HEK293 (cell line): ENCODE measurements around the gene TBCC.

Source experiments
- CTCF ChIA-PET: fragments of 350-600 bp; formaldehyde crosslinking; extraction: SDS; loops from one replicate; lab custom pipeline; 2021; ENCODE audit warnings: antibody characterized with exemption; lab: Yijun Ruan, JAX
- POLR2A ChIA-PET: fragments of 300-600 bp; formaldehyde crosslinking; extraction: SDS; loops from one replicate; lab custom pipeline; 2020; ENCODE audit warnings: antibody characterized with exemption, inconsistent platforms; lab: Yijun Ruan, JAX
- H3K27ac ChIP-seq: fragments of 200-500 bp; sonication (Bioruptor generic); 2 replicates; pipeline ENCODE4 v1.5.1; 2014; ENCODE audit warnings: low read depth, low read length, control low read depth, inconsistent platforms; ENCODE audit errors: extremely low read depth
- H3K36me3 ChIP-seq, 2 experiments: fragments of 200-500 bp in 1 of 2; sonication (Bioruptor generic) in 1 of 2; 1 replicate in 1 of 2; 2 replicates in 1 of 2; pipeline ENCODE4 v1.5.1; 2014 to 2017; ENCODE audit warnings: inconsistent platforms in 2 of 2, low read length in 2 of 2; ENCODE audit not compliant: control insufficient read depth in 2 of 2, insufficient read depth in 1 of 2
- H3K4me1 ChIP-seq: fragments of 200-500 bp; sonication (Bioruptor generic); 2 replicates; pipeline ENCODE4 v1.5.1; 2014; ENCODE audit warnings: mild to moderate bottlenecking, low read length, inconsistent platforms; ENCODE audit not compliant: control insufficient read depth, insufficient read depth
- H3K4me3 ChIP-seq: 2 replicates; pipeline ENCODE4 v1.5.1; 2011; ENCODE audit warnings: low read depth, mild to moderate bottlenecking, control low read depth, low read length, moderate library complexity
- H3K9me3 ChIP-seq: fragments of 200-500 bp; sonication (Bioruptor generic); 2 replicates; pipeline ENCODE4 v1.5.1; 2014; ENCODE audit warnings: low read depth, low read length, inconsistent platforms; ENCODE audit not compliant: control insufficient read depth, insufficient read depth
- FEZF1 ChIP-seq: fragments of 450-650 bp; formaldehyde crosslinking; IDR thresholded peaks from 2 replicates; pipeline ENCODE4 v1.5.1; 2016; ENCODE audit warnings: missing biosample characterization, missing genetic modification characterization
- GLI4 ChIP-seq: fragments of 450-650 bp; formaldehyde crosslinking; IDR thresholded peaks from 2 replicates; pipeline ENCODE4 v1.5.1; 2016; ENCODE audit warnings: missing biosample characterization, missing genetic modification characterization
- TCF7L2 ChIP-seq: IDR thresholded peaks from 2 replicates; pipeline ENCODE4 v1.6.1; 2011; ENCODE audit warnings: low read depth, mild to moderate bottlenecking, inconsistent platforms, low read length, moderate library complexity, borderline replicate concordance
- ZBTB48 ChIP-seq: fragments of 450-650 bp; formaldehyde crosslinking; IDR thresholded peaks from 2 replicates; pipeline ENCODE4 v1.5.1; 2016; ENCODE audit warnings: missing biosample characterization, missing genetic modification characterization
- ZFHX2 ChIP-seq: fragments of 450-650 bp; formaldehyde crosslinking; conservative IDR thresholded peaks from 2 replicates; pipeline ENCODE4 v1.5.1; 2016; ENCODE audit warnings: missing biosample characterization, missing genetic modification characterization
- ZNF121 ChIP-seq: fragments of 450-650 bp; formaldehyde crosslinking; IDR thresholded peaks from 2 replicates; pipeline ENCODE4 v1.5.1; 2016; ENCODE audit warnings: missing biosample characterization, missing genetic modification characterization
- ZNF155 ChIP-seq: fragments of 450-650 bp; formaldehyde crosslinking; IDR thresholded peaks from 2 replicates; pipeline ENCODE4 v1.5.1; 2016; ENCODE audit warnings: missing biosample characterization, missing genetic modification characterization
- ZNF169 ChIP-seq: fragments of 450-650 bp; formaldehyde crosslinking; IDR thresholded peaks from 2 replicates; pipeline ENCODE4 v1.5.1; 2016; ENCODE audit warnings: missing biosample characterization, missing genetic modification characterization
- ZNF184 ChIP-seq: fragments of 450-650 bp; IDR thresholded peaks from 2 replicates; pipeline ENCODE4 v1.5.1; 2018; ENCODE audit warnings: missing biosample characterization, mild to moderate bottlenecking, missing genetic modification characterization
- ZNF223 ChIP-seq: fragments of 450-650 bp; formaldehyde crosslinking; IDR thresholded peaks from 2 replicates; pipeline ENCODE4 v1.5.1; 2016; ENCODE audit warnings: missing biosample characterization, missing genetic modification characterization
- ZNF248 ChIP-seq: fragments of 450-650 bp; formaldehyde crosslinking; IDR thresholded peaks from 2 replicates; pipeline ENCODE4 v1.5.1; 2017; ENCODE audit warnings: missing biosample characterization, missing genetic modification characterization
- ZNF529 ChIP-seq: fragments of 450-650 bp; formaldehyde crosslinking; IDR thresholded peaks from 2 replicates; pipeline ENCODE4 v1.5.1; 2017; ENCODE audit warnings: missing genetic modification characterization, missing biosample characterization; ENCODE audit not compliant: insufficient replicate concordance
- ZNF76 ChIP-seq: fragments of 450-650 bp; formaldehyde crosslinking; IDR thresholded peaks from 2 replicates; pipeline ENCODE4; 2016; ENCODE audit warnings: low read depth, missing biosample characterization, missing genetic modification characterization, borderline replicate concordance
- TF ChIP-seq, protein P1 (sequence below): sonication (generic); formaldehyde crosslinking; IDR thresholded peaks from 2 replicates; pipeline ENCODE4 v1.8.1; 2022; ENCODE audit warnings: mild to moderate bottlenecking, moderate library complexity, missing genetic modification reagents
- TF ChIP-seq, protein P2 (sequence below): fragments of 450-650 bp; formaldehyde crosslinking; IDR thresholded peaks from 2 replicates; pipeline ENCODE4 v1.5.1; 2016; ENCODE audit warnings: missing biosample characterization, missing genetic modification characterization, borderline replicate concordance
- TF ChIP-seq, protein P3 (sequence below): fragments of 450-650 bp; formaldehyde crosslinking; conservative IDR thresholded peaks from 2 replicates; pipeline ENCODE4 v1.5.1; 2016; ENCODE audit warnings: low read depth, missing biosample characterization, missing genetic modification characterization

Gene TBCC

DNA sequence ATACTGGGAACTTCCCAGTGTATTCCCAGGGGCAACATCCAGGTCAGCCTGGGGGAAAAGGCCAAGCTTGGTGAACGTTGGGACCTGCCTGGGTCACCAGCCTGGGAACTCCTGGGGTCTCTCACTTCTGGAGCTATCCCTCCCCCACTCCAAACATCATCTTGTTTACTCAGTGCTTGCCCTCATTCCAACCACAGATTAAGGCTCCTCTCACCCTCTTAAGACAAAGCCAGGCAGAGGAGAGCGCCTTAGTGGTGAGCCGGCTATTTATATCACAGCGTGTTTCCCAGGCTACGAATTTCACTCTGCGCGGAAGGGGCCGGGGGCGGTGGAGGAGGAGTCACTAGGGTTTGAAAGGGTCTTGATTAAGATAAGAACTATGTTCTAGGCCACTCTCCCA, 35.6 kb downstream of the TBCC start:
- no peaks in the 10 kb centered on the region for H3K36me3 ChIP-seq
- H3K9me3 ChIP-seq: no peaks in the 10 kb centered on the region
- no peak overlapping the region for H3K4me3 ChIP-seq
- TF ChIP-seq ZFHX2 (tag by site-specific recombination) (0 out of 2 replicates have a peak, but pooled peaks have one; percentile 10), ZNF248 (tag by site-specific recombination) (no peak)
- POLR2A ChIA-PET: no interaction called here
- H3K4me1 ChIP-seq: no peaks in the 10 kb centered on the region
- no peak overlapping the region for H3K27ac ChIP-seq
- CTCF ChIA-PET: no interaction called here

DNA sequence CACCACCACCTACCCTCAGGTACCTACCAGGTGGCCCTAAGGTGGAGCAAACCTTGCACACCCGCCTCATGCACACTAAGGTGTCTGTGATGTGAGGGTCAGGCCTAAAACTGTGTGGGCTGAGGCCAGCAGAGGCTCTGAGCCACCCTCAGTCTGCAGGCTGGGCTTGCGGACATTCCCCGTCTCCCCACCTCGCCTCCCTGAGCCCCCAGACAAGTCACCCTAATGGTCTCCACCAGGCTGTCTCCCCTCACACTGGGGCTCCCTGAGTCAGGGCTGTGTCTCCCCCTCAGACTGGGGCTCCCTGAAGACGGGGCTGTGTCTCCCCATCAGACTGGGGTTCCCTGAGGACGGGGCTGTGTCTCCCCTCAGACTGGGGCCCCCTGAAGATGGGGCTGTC, 36.0 kb downstream of the TBCC start:
- Histone ChIP-seq H3K4me3 (no peak overlapping the region), H3K9me3 (no peaks in the 10 kb centered on the region), H3K4me1 (no peaks in the 10 kb centered on the region), H3K36me3 (no peaks in the 10 kb centered on the region), H3K27ac (no peak overlapping the region)
- TF ChIP-seq ZNF155 (tag by site-specific recombination): no peak
- TF ChIP-seq FEZF1 (tag by site-specific recombination): no peak
- no peak for TF ChIP-seq GLI4 (tag by site-specific recombination)
- TF ChIP-seq ZNF184 (tag by site-specific recombination): no peak
- TF ChIP-seq, protein P1, sequence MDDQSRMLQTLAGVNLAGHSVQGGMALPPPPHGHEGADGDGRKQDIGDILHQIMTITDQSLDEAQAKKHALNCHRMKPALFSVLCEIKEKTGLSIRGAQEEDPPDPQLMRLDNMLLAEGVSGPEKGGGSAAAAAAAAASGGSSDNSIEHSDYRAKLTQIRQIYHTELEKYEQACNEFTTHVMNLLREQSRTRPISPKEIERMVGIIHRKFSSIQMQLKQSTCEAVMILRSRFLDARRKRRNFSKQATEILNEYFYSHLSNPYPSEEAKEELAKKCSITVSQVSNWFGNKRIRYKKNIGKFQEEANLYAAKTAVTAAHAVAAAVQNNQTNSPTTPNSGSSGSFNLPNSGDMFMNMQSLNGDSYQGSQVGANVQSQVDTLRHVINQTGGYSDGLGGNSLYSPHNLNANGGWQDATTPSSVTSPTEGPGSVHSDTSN (CRISPR knock-in tag): no peak
- TF ChIP-seq, protein P2, sequence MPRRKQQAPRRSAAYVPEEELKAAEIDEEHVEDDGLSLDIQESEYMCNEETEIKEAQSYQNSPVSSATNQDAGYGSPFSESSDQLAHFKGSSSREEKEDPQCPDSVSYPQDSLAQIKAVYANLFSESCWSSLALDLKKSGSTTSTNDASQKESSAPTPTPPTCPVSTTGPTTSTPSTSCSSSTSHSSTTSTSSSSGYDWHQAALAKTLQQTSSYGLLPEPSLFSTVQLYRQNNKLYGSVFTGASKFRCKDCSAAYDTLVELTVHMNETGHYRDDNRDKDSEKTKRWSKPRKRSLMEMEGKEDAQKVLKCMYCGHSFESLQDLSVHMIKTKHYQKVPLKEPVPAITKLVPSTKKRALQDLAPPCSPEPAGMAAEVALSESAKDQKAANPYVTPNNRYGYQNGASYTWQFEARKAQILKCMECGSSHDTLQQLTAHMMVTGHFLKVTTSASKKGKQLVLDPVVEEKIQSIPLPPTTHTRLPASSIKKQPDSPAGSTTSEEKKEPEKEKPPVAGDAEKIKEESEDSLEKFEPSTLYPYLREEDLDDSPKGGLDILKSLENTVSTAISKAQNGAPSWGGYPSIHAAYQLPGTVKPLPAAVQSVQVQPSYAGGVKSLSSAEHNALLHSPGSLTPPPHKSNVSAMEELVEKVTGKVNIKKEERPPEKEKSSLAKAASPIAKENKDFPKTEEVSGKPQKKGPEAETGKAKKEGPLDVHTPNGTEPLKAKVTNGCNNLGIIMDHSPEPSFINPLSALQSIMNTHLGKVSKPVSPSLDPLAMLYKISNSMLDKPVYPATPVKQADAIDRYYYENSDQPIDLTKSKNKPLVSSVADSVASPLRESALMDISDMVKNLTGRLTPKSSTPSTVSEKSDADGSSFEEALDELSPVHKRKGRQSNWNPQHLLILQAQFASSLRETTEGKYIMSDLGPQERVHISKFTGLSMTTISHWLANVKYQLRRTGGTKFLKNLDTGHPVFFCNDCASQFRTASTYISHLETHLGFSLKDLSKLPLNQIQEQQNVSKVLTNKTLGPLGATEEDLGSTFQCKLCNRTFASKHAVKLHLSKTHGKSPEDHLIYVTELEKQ (tag by site-specific recombination): no peak
- no peak for TF ChIP-seq ZNF121 (tag by site-specific recombination)
- no peak for TF ChIP-seq ZBTB48 (tag by site-specific recombination)
- TF ChIP-seq ZNF76 (tag by site-specific recombination): no peak
- TF ChIP-seq, protein P3, sequence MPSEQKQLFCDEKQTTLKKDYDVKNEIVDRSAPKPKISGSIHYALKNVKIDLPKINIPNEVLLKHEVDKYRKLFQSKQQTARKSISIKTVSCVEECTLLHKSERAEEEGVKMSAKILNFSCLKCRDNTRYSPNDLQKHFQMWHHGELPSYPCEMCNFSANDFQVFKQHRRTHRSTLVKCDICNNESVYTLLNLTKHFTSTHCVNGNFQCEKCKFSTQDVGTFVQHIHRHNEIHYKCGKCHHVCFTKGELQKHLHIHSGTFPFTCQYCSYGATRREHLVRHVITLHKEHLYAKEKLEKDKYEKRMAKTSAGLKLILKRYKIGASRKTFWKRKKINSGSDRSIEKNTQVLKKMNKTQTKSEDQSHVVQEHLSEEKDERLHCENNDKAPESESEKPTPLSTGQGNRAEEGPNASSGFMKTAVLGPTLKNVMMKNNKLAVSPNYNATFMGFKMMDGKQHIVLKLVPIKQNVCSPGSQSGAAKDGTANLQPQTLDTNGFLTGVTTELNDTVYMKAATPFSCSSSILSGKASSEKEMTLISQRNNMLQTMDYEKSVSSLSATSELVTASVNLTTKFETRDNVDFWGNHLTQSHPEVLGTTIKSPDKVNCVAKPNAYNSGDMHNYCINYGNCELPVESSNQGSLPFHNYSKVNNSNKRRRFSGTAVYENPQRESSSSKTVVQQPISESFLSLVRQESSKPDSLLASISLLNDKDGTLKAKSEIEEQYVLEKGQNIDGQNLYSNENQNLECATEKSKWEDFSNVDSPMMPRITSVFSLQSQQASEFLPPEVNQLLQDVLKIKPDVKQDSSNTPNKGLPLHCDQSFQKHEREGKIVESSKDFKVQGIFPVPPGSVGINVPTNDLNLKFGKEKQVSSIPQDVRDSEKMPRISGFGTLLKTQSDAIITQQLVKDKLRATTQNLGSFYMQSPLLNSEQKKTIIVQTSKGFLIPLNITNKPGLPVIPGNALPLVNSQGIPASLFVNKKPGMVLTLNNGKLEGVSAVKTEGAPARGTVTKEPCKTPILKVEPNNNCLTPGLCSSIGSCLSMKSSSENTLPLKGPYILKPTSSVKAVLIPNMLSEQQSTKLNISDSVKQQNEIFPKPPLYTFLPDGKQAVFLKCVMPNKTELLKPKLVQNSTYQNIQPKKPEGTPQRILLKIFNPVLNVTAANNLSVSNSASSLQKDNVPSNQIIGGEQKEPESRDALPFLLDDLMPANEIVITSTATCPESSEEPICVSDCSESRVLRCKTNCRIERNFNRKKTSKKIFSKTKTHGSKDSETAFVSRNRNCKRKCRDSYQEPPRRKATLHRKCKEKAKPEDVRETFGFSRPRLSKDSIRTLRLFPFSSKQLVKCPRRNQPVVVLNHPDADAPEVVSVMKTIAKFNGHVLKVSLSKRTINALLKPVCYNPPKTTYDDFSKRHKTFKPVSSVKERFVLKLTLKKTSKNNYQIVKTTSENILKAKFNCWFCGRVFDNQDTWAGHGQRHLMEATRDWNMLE (tag by site-specific recombination): no peak
- no peak for TF ChIP-seq ZNF223 (tag by site-specific recombination)
- TF ChIP-seq TCF7L2: no peak
- TF ChIP-seq ZNF529 (tag by site-specific recombination): no peak
- TF ChIP-seq ZNF169 (tag by site-specific recombination): no peak
- ChIA-PET POLR2A (no interaction called here), CTCF (no interaction called here)
